IMR-90 (cell line): ENCODE measurements around the gene TMPRSS2.

Source experiments
- BHLHE40 ChIP-seq: fragments of 150-350 bp; IDR thresholded peaks from 2 replicates; pipeline ENCODE4 v1.6.1; 2016; ENCODE audit warnings: mild to moderate bottlenecking, low read depth, low read length
- CHD1 ChIP-seq: IDR thresholded peaks from 2 replicates; pipeline ENCODE4 v1.6.1; 2012; ENCODE audit warnings: low read depth, low read length, improper control_type of control experiment
- MXI1 ChIP-seq: IDR thresholded peaks from 2 replicates; pipeline ENCODE4 v1.6.1; 2012; ENCODE audit warnings: low read depth, mild to moderate bottlenecking, low read length, moderate library complexity, borderline replicate concordance
- NFE2L2 ChIP-seq: fragments of 150-350 bp; IDR thresholded peaks from 2 replicates; pipeline ENCODE4 v1.6.1; 2016; ENCODE audit warnings: low read depth, mild to moderate bottlenecking, low read length
- POLR2A ChIP-seq: IDR thresholded peaks from 2 replicates; pipeline ENCODE4 v1.6.1; 2012; ENCODE audit warnings: mild to moderate bottlenecking, low read depth, low read length
- RCOR1 ChIP-seq: IDR thresholded peaks from 2 replicates; pipeline ENCODE4 v1.6.1; 2012; ENCODE audit warnings: mild to moderate bottlenecking, low read length, improper control_type of control experiment; ENCODE audit not compliant: insufficient replicate concordance
- SMC3 ChIP-seq: fragments of 150-350 bp; IDR thresholded peaks from 2 replicates; pipeline ENCODE4 v1.6.1; 2016; ENCODE audit warnings: low read depth, mild to moderate bottlenecking, antibody characterized with exemption, low read length, moderate library complexity
- TF ChIP-seq, protein P1 (sequence below): conservative IDR thresholded peaks from 2 replicates; pipeline ENCODE4 v1.5.1; 2012; ENCODE audit warnings: mild to moderate bottlenecking, low read depth, low read length, improper control_type of control experiment
- TF ChIP-seq, protein P2 (sequence below): fragments of 150-350 bp; IDR thresholded peaks from 2 replicates; pipeline ENCODE4 v1.6.1; 2016; ENCODE audit warnings: low read depth, mild to moderate bottlenecking, low read length, moderate library complexity, borderline replicate concordance
- TF ChIP-seq, protein P3 (sequence below): fragments of 150-350 bp; IDR thresholded peaks from 2 replicates; pipeline ENCODE4 v1.6.1; 2017; ENCODE audit warnings: mild to moderate bottlenecking, antibody characterized with exemption, low read length, low read depth

DNA sequence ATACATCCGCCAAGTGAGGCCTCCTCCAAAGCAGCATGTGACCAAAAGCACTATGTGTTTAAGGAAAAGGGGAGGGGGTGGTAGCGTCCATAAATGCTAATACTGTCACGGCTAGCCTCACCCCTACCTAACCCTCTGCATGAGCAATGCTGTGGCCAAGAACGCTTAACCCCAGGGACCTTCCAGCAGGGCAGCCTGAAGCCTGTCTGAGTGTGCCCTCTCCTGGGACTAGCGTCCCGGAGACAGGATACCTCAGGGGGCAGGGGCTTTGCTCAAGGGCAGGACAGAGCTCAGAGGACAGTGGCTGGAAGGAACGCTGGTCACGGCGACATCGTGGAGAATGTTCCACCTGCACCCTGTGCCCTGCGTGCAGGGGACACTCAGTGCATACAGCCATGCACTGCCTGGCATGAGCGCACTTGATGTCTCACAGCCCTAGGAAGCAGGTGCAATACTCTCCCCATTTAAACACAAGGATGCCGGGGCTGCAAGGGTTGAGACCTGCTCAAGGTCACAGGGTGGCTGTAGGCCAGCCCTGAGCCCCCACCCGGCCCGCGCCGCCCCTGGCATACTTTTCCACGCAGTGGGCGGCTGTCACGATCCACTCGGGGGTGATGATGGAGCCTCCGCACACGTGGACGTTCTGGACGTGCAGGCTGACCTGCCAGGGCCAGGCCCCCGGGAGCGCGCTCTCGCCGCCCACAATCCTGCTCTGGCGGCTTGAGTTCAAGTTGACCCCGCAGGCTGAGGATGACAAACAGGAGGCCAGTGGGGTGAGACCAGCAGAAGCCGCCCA, 35.0 kb downstream of the TMPRSS2 start:
- TF ChIP-seq POLR2A (no peak), SMC3 (no peak), NFE2L2 (no peak), RCOR1 (no peak), CHD1 (no peak), MXI1 (no peak), BHLHE40 (no peak)
- TF ChIP-seq, protein P1, sequence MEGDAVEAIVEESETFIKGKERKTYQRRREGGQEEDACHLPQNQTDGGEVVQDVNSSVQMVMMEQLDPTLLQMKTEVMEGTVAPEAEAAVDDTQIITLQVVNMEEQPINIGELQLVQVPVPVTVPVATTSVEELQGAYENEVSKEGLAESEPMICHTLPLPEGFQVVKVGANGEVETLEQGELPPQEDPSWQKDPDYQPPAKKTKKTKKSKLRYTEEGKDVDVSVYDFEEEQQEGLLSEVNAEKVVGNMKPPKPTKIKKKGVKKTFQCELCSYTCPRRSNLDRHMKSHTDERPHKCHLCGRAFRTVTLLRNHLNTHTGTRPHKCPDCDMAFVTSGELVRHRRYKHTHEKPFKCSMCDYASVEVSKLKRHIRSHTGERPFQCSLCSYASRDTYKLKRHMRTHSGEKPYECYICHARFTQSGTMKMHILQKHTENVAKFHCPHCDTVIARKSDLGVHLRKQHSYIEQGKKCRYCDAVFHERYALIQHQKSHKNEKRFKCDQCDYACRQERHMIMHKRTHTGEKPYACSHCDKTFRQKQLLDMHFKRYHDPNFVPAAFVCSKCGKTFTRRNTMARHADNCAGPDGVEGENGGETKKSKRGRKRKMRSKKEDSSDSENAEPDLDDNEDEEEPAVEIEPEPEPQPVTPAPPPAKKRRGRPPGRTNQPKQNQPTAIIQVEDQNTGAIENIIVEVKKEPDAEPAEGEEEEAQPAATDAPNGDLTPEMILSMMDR = no peak
- TF ChIP-seq, protein P2, sequence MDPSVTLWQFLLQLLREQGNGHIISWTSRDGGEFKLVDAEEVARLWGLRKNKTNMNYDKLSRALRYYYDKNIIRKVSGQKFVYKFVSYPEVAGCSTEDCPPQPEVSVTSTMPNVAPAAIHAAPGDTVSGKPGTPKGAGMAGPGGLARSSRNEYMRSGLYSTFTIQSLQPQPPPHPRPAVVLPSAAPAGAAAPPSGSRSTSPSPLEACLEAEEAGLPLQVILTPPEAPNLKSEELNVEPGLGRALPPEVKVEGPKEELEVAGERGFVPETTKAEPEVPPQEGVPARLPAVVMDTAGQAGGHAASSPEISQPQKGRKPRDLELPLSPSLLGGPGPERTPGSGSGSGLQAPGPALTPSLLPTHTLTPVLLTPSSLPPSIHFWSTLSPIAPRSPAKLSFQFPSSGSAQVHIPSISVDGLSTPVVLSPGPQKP = no peak
- TF ChIP-seq, protein P3, sequence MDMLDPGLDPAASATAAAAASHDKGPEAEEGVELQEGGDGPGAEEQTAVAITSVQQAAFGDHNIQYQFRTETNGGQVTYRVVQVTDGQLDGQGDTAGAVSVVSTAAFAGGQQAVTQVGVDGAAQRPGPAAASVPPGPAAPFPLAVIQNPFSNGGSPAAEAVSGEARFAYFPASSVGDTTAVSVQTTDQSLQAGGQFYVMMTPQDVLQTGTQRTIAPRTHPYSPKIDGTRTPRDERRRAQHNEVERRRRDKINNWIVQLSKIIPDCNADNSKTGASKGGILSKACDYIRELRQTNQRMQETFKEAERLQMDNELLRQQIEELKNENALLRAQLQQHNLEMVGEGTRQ = no peak
